IMR-90 (cell line): ENCODE results near the gene PITPNB. TPM values are rescaled to one million over a fixed set of nuclear protein-coding genes. Genes with fewer than 3 reads are reported as not detected.

Experiments
- ATAC-seq: fragments of 200-7000 bp; cut with Tn5 transposase; 2 replicates; pipeline ENCODE4 v1.9.1; 2020; ENCODE audit warnings: low read depth, mild to moderate bottlenecking, moderate library complexity
- BruUV-seq: library from RNA; stranded (reverse); fragments of 400-500 nt; replicated peaks from 2 replicates; lab custom pipeline; 2021; lab: Mats Ljungman, UMichigan
- CTCF ChIA-PET: fragments of 300-600 bp; formaldehyde crosslinking; extraction: SDS; loops from one replicate; lab custom pipeline; 2021; ENCODE audit warnings: antibody characterized with exemption; lab: Yijun Ruan, JAX
- POLR2A ChIA-PET: fragments of 300-600 bp; sonication (Branson Sonifier 250); formaldehyde crosslinking; loops from one replicate; lab custom pipeline; 2022; ENCODE audit warnings: antibody characterized with exemption; ENCODE audit not compliant: unreplicated experiment; lab: Charles Lee
- DNase-seq: peaks from one replicate; pipeline ENCODE4 v3.0.0; 2013
- H2AFZ ChIP-seq: replicated peaks from 2 replicates; pipeline ENCODE3; 2013; ENCODE audit warnings: low read length, mild to moderate bottlenecking; ENCODE audit not compliant: poor library complexity
- H2AK5ac ChIP-seq: 2 replicates; pipeline ENCODE4 v1.6.1; 2013; ENCODE audit warnings: low read depth, low read length, inconsistent platforms
- H2AK9ac ChIP-seq: replicated peaks from 2 replicates; pipeline ENCODE3; 2013; ENCODE audit warnings: mild to moderate bottlenecking, low read depth, low read length, moderate library complexity; ENCODE audit not compliant: poor library complexity
- H2BK120ac ChIP-seq: 2 replicates; pipeline ENCODE4 v1.6.1; 2013; ENCODE audit warnings: low read depth, low read length, inconsistent platforms
- H2BK15ac ChIP-seq: 3 replicates; pipeline ENCODE4 v1.6.1; 2013; ENCODE audit warnings: low read depth, low read length, inconsistent platforms
- H2BK20ac ChIP-seq: 2 replicates; pipeline ENCODE4 v1.6.1; 2013; ENCODE audit warnings: low read depth, mild to moderate bottlenecking, inconsistent platforms, low read length, moderate library complexity
- H2BK5ac ChIP-seq: 2 replicates; pipeline ENCODE4 v1.6.1; 2013; ENCODE audit warnings: mild to moderate bottlenecking, low read depth, low read length, inconsistent platforms; ENCODE audit not compliant: poor library complexity, severe bottlenecking
- H3K14ac ChIP-seq: replicated peaks from 2 replicates; pipeline ENCODE4 v1.6.1; 2013; ENCODE audit warnings: low read depth, low read length, inconsistent platforms
- H3K18ac ChIP-seq: 2 replicates; pipeline ENCODE4 v1.6.1; 2013; ENCODE audit warnings: low read depth, low read length, control low read depth
- H3K23ac ChIP-seq: 2 replicates; pipeline ENCODE4 v1.6.1; 2013; ENCODE audit warnings: low read depth, low read length, inconsistent platforms
- H3K27ac ChIP-seq: 2 replicates; pipeline ENCODE4 v1.5.1; 2013; ENCODE audit warnings: mild to moderate bottlenecking, control low read depth, low read length; ENCODE audit not compliant: insufficient read depth
- H3K27me3 ChIP-seq: 2 replicates; pipeline ENCODE4 v1.6.1; 2013; ENCODE audit warnings: low read length; ENCODE audit not compliant: control insufficient read depth, insufficient read depth
- H3K36me3 ChIP-seq: 2 replicates; pipeline ENCODE4 v1.6.1; 2013; ENCODE audit warnings: low read length, mixed read lengths; ENCODE audit not compliant: control insufficient read depth, insufficient read depth
- H3K4ac ChIP-seq: 2 replicates; pipeline ENCODE4 v1.6.1; 2013; ENCODE audit warnings: low read depth, low read length, inconsistent platforms
- H3K4me1 ChIP-seq: 2 replicates; pipeline ENCODE4 v1.6.1; 2013; ENCODE audit warnings: low read length, mixed read lengths; ENCODE audit not compliant: control insufficient read depth, insufficient read depth
- H3K4me2 ChIP-seq: 2 replicates; pipeline ENCODE4 v1.6.1; 2013; ENCODE audit warnings: low read depth, mild to moderate bottlenecking, control low read depth, low read length, moderate library complexity
- H3K4me3 ChIP-seq: 2 replicates; pipeline ENCODE4 v1.5.1; 2013; ENCODE audit warnings: low read depth, mild to moderate bottlenecking, control low read depth, low read length, moderate library complexity; ENCODE audit not compliant: insufficient read depth
- H3K56ac ChIP-seq: 2 replicates; pipeline ENCODE4 v1.6.1; 2013; ENCODE audit warnings: low read length, inconsistent platforms; ENCODE audit not compliant: insufficient read depth; ENCODE audit errors: extremely low read depth
- H3K79me1 ChIP-seq, 2 experiments: 2 replicates each; pipeline ENCODE4 v1.6.1; 2013; ENCODE audit warnings: low read length in 2 of 2, inconsistent platforms in 1 of 2, low read depth in 1 of 2
- H3K9ac ChIP-seq: 2 replicates; pipeline ENCODE4 v1.6.1; 2013; ENCODE audit warnings: low read depth, low read length, control low read depth
- H3K9me1 ChIP-seq: 2 replicates; pipeline ENCODE4 v1.6.1; 2013; ENCODE audit warnings: low read length, inconsistent platforms; ENCODE audit not compliant: insufficient read depth
- H3K9me3 ChIP-seq: 2 replicates; pipeline ENCODE4 v1.6.1; 2013; ENCODE audit warnings: low read length; ENCODE audit not compliant: control insufficient read depth, insufficient read depth
- H4K20me1 ChIP-seq: 2 replicates; pipeline ENCODE4 v1.6.1; 2013; ENCODE audit warnings: low read length, inconsistent platforms; ENCODE audit not compliant: insufficient read depth
- H4K5ac ChIP-seq: 2 replicates; pipeline ENCODE4 v1.6.1; 2013; ENCODE audit warnings: mild to moderate bottlenecking, low read depth, low read length, control low read depth
- H4K8ac ChIP-seq, 2 experiments: 2 replicates each; pipeline ENCODE4 v1.6.1; 2013; ENCODE audit warnings: low read depth in 2 of 2, low read length in 2 of 2, control low read depth in 1 of 2, inconsistent platforms in 1 of 2
- H4K91ac ChIP-seq: 2 replicates; pipeline ENCODE4 v1.6.1; 2013; ENCODE audit warnings: low read depth, low read length, inconsistent platforms; ENCODE audit not compliant: insufficient read depth
- BHLHE40 ChIP-seq: fragments of 150-350 bp; IDR thresholded peaks from 2 replicates; pipeline ENCODE4 v1.6.1; 2016; ENCODE audit warnings: mild to moderate bottlenecking, low read depth, low read length
- CEBPB ChIP-seq: IDR thresholded peaks from 2 replicates; pipeline ENCODE4 v1.6.1; 2012; ENCODE audit warnings: low read depth, low read length, improper control_type of control experiment
- CHD1 ChIP-seq: IDR thresholded peaks from 2 replicates; pipeline ENCODE4 v1.6.1; 2012; ENCODE audit warnings: low read depth, low read length, improper control_type of control experiment
- CTCF ChIP-seq: conservative IDR thresholded peaks from 2 replicates; pipeline ENCODE4 v1.5.1; 2012; ENCODE audit warnings: mild to moderate bottlenecking, low read depth, low read length, improper control_type of control experiment
- ELK1 ChIP-seq: fragments of 150-350 bp; IDR thresholded peaks from 2 replicates; pipeline ENCODE4 v1.6.1; 2016; ENCODE audit warnings: low read depth, mild to moderate bottlenecking, low read length, moderate library complexity, borderline replicate concordance
- FOS ChIP-seq: fragments of 150-350 bp; IDR thresholded peaks from 2 replicates; pipeline ENCODE4 v1.6.1; 2016; ENCODE audit warnings: low read depth, low read length
- MAFK ChIP-seq: IDR thresholded peaks from 2 replicates; pipeline ENCODE4 v1.6.1; 2012; ENCODE audit warnings: low read depth, low read length, improper control_type of control experiment
- MAZ ChIP-seq: IDR thresholded peaks from 2 replicates; pipeline ENCODE4 v1.6.1; 2012; ENCODE audit warnings: low read depth, mild to moderate bottlenecking, low read length, improper control_type of control experiment, moderate library complexity, borderline replicate concordance
- MXI1 ChIP-seq: IDR thresholded peaks from 2 replicates; pipeline ENCODE4 v1.6.1; 2012; ENCODE audit warnings: low read depth, mild to moderate bottlenecking, low read length, moderate library complexity, borderline replicate concordance
- NFE2L2 ChIP-seq: fragments of 150-350 bp; IDR thresholded peaks from 2 replicates; pipeline ENCODE4 v1.6.1; 2016; ENCODE audit warnings: low read depth, mild to moderate bottlenecking, low read length
- POLR2A ChIP-seq: IDR thresholded peaks from 2 replicates; pipeline ENCODE4 v1.6.1; 2012; ENCODE audit warnings: mild to moderate bottlenecking, low read depth, low read length
- RAD21 ChIP-seq: IDR thresholded peaks from 2 replicates; pipeline ENCODE4 v1.6.1; 2012; ENCODE audit warnings: low read length, improper control_type of control experiment
- RCOR1 ChIP-seq: IDR thresholded peaks from 2 replicates; pipeline ENCODE4 v1.6.1; 2012; ENCODE audit warnings: mild to moderate bottlenecking, low read length, improper control_type of control experiment; ENCODE audit not compliant: insufficient replicate concordance
- RFX5 ChIP-seq: IDR thresholded peaks from 2 replicates; pipeline ENCODE4 v1.8.0; 2012; ENCODE audit warnings: low read depth, mild to moderate bottlenecking, low read length, moderate library complexity
- SMC3 ChIP-seq: fragments of 150-350 bp; IDR thresholded peaks from 2 replicates; pipeline ENCODE4 v1.6.1; 2016; ENCODE audit warnings: low read depth, mild to moderate bottlenecking, antibody characterized with exemption, low read length, moderate library complexity
- USF2 ChIP-seq: fragments of 150-350 bp; IDR thresholded peaks from 2 replicates; pipeline ENCODE4 v1.6.1; 2017; ENCODE audit warnings: mild to moderate bottlenecking, antibody characterized with exemption, low read length, low read depth
- WGBS, 2 experiments: methylation state at CpG; one replicate each; pipeline versions ENCODE4 v1.1.5 to v1.1.7; 2013; ENCODE audit warnings: missing lambda C conversion rate in 2 of 2; ENCODE audit not compliant: insufficient read length in 1 of 2; ENCODE audit errors: extremely low coverage in 2 of 2; 5-methylcytosine and 5-hydroxymethylcytosine counted together
- dilution Hi-C: fragments of 300-500 bp; cut with HindIII; formaldehyde crosslinking; loops from one replicate; pipeline ENCODE4 v1.14.3; 2018; ENCODE audit warnings: low sequenced_read_pairs; ENCODE audit not compliant: unreplicated experiment
- in situ Hi-C: fragments of 300-500 bp; cut with MboI; formaldehyde crosslinking; loops from 3 replicates; pipeline ENCODE4 v1.14.3; 2019; ENCODE audit warnings: low sequenced_read_pairs, inconsistent platforms, mixed read lengths
- intact Hi-C: fragments of 100-400 bp; cut with micrococcal nuclease; formaldehyde crosslinking; loops from 2 replicates; pipeline ENCODE4 v1.10.0; 2022
- polyA plus RNA-seq, 3 experiments: library from polyadenylated mRNA; depleted of rRNA; stranded (reverse); fragments of >200 nt; gene quantifications; 2 replicates each; pipeline ENCODE4 v1.2.3, GENCODE V29; 2012; ENCODE audit warnings: low replicate concordance in 1 of 3
- total RNA-seq: library from RNA; depleted of rRNA; stranded (reverse); fragments of >200 nt; gene quantifications from 2 replicates; pipeline ENCODE4 v1.2.3, GENCODE V29; 2012

PITPNB gene
- total and polyA plus RNA-seq, 2 of the 4 experiments (the other 2 are of a cell fraction): 19.7 to 54.5 TPM

DNA sequence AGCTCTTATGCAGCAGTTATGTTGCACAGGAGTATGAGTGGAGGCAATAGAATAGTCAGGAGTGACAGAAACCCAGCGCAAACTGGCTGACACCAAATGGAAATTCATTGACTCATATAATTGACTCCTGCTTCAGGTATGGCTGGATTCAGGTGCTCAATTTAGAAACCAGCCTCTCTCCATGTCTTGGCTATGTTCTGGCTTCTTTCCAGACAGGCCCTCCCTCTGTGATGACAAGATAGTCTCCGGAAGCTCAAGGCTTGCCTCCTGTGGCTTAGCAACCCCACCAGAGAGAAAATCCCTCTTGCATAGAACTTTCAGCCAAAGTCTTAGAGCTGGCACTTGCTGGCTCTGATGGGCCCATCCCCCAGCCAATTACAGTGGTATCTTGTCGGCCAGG, 89.4 kb downstream of the PITPNB start:
- WGBS, 2 experiments: no CpG with 5 or more reads among the region's 3 CpGs
- TF ChIP-seq CHD1 (no peak), RAD21 (no peak), RCOR1 (no peak), NFE2L2 (no peak), RFX5 (no peak), USF2 (no peak), BHLHE40 (no peak), POLR2A (no peak), FOS (no peak), ELK1 (no peak), MAFK (no peak), SMC3 (no peak), CTCF (no peak), MAZ (no peak), CEBPB (no peak), MXI1 (no peak)

More for the DNA sequence above, 89.4 kb downstream of the PITPNB start:
- Histone ChIP-seq H3K4ac (no peak overlapping the region), H4K5ac (no peak overlapping the region), H3K56ac (no peak overlapping the region), H4K91ac (no peak overlapping the region), H3K4me2 (no peak overlapping the region), H2BK20ac (no peak overlapping the region), H2BK5ac (no peak overlapping the region), H4K20me1 (no peaks in the 10 kb centered on the region; the same call in 1 of the 2 replicates), H3K27me3 (no peaks in the 10 kb centered on the region), H2AFZ (no peak overlapping the region), H3K4me3 (no peak overlapping the region), H3K79me1 (no peaks in the 10 kb centered on the region), H4K8ac (no peak overlapping the region), H2AK9ac (no peak overlapping the region), H3K9ac (no peak overlapping the region), H3K27ac (no peak overlapping the region), H2BK120ac (no peak overlapping the region), H3K14ac (no peak overlapping the region), H3K9me1 (no peaks in the 10 kb centered on the region), H2BK15ac (no peak overlapping the region), H3K9me3 (no peaks in the 10 kb centered on the region; the same call in 1 of the 2 replicates), H3K36me3 (no peaks in the 10 kb centered on the region), H3K18ac (no peak overlapping the region), H3K4me1 (no peaks in the 10 kb centered on the region), H2AK5ac (no peak overlapping the region), H3K23ac (no peak overlapping the region)
- DNase-seq (no peak), ATAC-seq (no peak)
- intact Hi-C loops: no loop called here
- no TSS peak for BruUV-seq
- in situ Hi-C loops: no loop called here
- ChIA-PET CTCF (no interaction called here), POLR2A (interaction anchor here (0.6 kb wide), 1 partner anchor 11 kb away, joined by 3 read pairs; no protein-coding TSS in a partner anchor)
- dilution Hi-C loops: no loop called here
